ENCODE data around the gene GJD4. TPM values are rescaled to one million over a fixed set of nuclear protein-coding genes. Genes with fewer than 3 reads are reported as not detected.

GJD4 gene
- total RNA-seq, 4 donors from 2014 or later = not detected

- peak; percentile 64 to 72 for DNase-seq
- peak overlapping the region; percentile 45 to 54 for H3K4me3 ChIP-seq
- H3K27me3 ChIP-seq = no peaks in the 10 kb centered on the region
- no peaks in the 10 kb centered on the region for H3K9me3 ChIP-seq
- peaks cover 0 to 3% of the 10 kb centered on the region in 2 donors for H3K4me1 ChIP-seq
- intact Hi-C loops (cut with DNase I; ENCODE audit: low total_unique reads) = no loop called here
- no peak for TF ChIP-seq POLR2A (IDR thresholded peaks at IDR 0.05)
- TF ChIP-seq, protein P1, sequence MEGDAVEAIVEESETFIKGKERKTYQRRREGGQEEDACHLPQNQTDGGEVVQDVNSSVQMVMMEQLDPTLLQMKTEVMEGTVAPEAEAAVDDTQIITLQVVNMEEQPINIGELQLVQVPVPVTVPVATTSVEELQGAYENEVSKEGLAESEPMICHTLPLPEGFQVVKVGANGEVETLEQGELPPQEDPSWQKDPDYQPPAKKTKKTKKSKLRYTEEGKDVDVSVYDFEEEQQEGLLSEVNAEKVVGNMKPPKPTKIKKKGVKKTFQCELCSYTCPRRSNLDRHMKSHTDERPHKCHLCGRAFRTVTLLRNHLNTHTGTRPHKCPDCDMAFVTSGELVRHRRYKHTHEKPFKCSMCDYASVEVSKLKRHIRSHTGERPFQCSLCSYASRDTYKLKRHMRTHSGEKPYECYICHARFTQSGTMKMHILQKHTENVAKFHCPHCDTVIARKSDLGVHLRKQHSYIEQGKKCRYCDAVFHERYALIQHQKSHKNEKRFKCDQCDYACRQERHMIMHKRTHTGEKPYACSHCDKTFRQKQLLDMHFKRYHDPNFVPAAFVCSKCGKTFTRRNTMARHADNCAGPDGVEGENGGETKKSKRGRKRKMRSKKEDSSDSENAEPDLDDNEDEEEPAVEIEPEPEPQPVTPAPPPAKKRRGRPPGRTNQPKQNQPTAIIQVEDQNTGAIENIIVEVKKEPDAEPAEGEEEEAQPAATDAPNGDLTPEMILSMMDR (IDR thresholded peaks at IDR 0.05) = no peak
- peak overlapping the region; percentile 55 to 58 for H3K27ac ChIP-seq
- no peaks in the 10 kb centered on the region for H3K36me3 ChIP-seq
Measured at GRCh38 chr10:35643151-35644049, 38.3 kb downstream of the GJD4 start.

DNA sequence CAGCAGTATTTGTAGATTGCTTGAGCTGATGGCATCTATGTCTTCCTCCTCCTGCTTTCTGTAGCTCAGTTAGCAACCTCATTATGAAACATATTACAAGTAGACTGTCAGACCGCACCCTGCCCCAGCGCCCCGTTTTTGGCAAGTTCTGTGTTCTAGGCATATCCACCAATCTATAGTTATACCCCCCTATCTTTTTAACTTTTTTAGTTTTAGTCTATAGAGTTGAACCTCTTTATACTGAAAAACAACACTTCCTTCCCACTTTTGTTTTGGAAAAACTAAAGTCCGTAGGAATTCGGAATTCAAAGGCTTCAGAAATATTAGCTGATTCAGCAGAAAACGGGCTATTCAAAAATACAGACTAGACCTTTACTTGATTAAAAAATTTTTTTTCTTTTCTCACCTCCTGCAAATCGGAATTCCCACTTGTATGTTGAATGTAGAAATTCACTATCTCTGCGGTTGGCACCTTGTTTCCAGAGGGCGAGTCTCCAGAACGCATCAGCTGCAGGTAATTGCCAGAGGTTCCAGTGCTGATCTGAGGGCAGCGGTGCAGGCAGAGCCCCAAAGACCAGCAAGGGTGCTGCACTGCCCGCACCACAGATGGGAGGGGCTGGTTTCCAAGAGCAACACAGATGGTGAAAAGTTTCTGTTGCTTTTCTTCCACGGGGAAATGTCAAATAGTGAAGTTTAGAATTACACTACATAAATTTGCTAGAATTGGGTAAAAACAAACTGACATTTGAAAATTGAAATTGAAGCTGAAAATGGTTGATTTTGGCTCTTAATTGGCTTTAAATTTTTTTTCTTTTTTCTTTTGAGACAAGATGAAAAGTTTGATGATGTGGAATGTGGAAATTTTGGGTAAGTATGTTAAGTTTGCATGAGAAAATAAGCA is 39.2 kb downstream of the GJD4 start:
- no peaks in the 10 kb centered on the region for H3K9me3 ChIP-seq
- no peaks in the 10 kb centered on the region for H3K36me3 ChIP-seq
- peaks cover 0 to 3% of the 10 kb centered on the region in 2 donors for H3K4me1 ChIP-seq
- peak overlapping the region; percentile 55 to 58 for H3K27ac ChIP-seq
- peak overlapping the region; percentile 45 to 54 for H3K4me3 ChIP-seq
- TF ChIP-seq, protein P1 (IDR thresholded peaks at IDR 0.05) = no peak
- no peak for TF ChIP-seq POLR2A (IDR thresholded peaks at IDR 0.05)
- DNase-seq = no peak
- intact Hi-C loops (cut with DNase I; ENCODE audit: low total_unique reads) = no loop called here
- no peaks in the 10 kb centered on the region for H3K27me3 ChIP-seq

- H3K4me1 ChIP-seq = no peaks in the 10 kb centered on the region
- intact Hi-C loops (cut with DNase I; ENCODE audit: low total_unique reads) = no loop called here
- no peak overlapping the region for H3K4me3 ChIP-seq
- H3K9me3 ChIP-seq = no peaks in the 10 kb centered on the region
- no peaks in the 10 kb centered on the region for H3K36me3 ChIP-seq
- no peak for TF ChIP-seq POLR2A (IDR thresholded peaks at IDR 0.05)
- TF ChIP-seq, protein P1 (IDR thresholded peaks at IDR 0.05) = no peak
- no peak for DNase-seq
- no peak overlapping the region for H3K27ac ChIP-seq
- H3K27me3 ChIP-seq = no peaks in the 10 kb centered on the region
Measured at GRCh38 chr10:35650894-35651293, 45.8 kb downstream of the GJD4 start.

DNA sequence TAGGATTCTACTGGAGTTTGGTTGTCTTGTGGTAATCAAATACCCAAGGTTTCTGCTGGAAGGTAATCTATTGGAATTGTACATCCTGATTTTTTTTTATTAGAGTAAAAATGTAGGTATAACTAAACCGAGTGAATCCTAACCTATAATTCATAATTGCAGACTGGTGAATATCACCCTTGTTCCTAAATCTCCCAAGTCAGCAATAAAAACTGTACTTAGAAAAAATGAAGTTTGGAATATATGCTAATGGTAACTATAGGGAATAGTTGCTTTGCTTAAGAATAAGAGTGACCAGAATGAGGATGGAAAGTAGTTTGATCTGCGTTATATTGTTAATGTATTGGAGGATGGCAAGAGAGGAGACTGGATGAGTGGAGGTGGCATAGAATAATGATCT is 47.7 kb downstream of the GJD4 start:
- Histone ChIP-seq H3K27ac (no peak overlapping the region), H3K4me1 (no peaks in the 10 kb centered on the region), H3K27me3 (no peaks in the 10 kb centered on the region), H3K36me3 (no peaks in the 10 kb centered on the region), H3K4me3 (no peak overlapping the region), H3K9me3 (no peaks in the 10 kb centered on the region)
- TF ChIP-seq, protein P1 (IDR thresholded peaks at IDR 0.05) = no peak
- no peak for TF ChIP-seq POLR2A (IDR thresholded peaks at IDR 0.05)
- intact Hi-C loops (cut with DNase I; ENCODE audit: low total_unique reads) = no loop called here
- DNase-seq = no peak
